Hypothalamus (tissue), 51 donors: ENCODE results near the gene SIGLEC1.

Source experiments
- DNase-seq, 51 donors: peaks; one replicate each; lab custom pipeline; 2025; lab: John Stamatoyannopoulos, UW

Gene SIGLEC1

DNA sequence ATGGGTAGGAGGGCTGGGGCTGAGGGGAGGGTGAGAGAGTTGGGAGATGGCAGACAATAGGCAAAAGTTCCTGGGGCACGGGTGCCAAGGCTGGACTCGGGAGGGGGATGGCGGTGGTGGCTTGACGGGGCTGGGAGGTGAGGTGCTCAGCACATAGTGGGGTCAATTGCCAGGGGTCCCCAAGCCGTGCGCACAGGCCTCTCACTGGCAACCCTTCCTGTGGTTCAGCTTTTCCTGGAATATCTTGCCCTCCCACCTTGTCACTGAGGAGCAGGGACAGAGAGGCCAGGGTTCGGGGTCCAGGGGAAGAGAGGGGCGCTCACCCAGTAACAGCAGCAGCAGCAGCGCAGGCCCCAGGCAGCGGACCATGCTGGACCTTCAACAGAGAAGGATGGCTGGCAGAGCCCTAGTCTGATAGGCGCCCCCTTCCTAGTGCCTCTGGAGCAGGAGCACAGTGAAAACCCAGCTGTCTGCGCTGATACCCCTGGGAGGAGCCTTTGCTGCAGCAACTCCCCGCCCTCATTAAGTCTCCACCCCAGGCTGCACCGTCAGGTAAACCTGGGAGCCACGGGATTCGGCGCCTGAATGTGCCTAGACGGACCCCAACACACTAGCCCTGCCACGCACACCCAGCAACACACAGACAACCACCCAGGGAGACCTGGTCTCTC is 49.2 kb downstream of the SIGLEC1 start, which contains the start of gene GFRA4:
Gene GFRA4 (minus strand): TSS at position 369 of the 671 bp plus-strand sequence. CDS start 0 bp downstream, at position 369.
- no peak for DNase-seq
